Activated naive CD8-positive, alpha-beta T cell treated with anti-CD3 and anti-CD28 coated beads, Interleukin-2, amount 50 U/mL, for 16 hours (primary cell): ENCODE data around the gene CCNI2.

ENCODE experiments used
- DNase-seq: peaks from one replicate; pipeline ENCODE4 v3.0.0-alpha.2; 2020; ENCODE audit warnings: low read depth, low spot score

CCNI2 gene

DNA sequence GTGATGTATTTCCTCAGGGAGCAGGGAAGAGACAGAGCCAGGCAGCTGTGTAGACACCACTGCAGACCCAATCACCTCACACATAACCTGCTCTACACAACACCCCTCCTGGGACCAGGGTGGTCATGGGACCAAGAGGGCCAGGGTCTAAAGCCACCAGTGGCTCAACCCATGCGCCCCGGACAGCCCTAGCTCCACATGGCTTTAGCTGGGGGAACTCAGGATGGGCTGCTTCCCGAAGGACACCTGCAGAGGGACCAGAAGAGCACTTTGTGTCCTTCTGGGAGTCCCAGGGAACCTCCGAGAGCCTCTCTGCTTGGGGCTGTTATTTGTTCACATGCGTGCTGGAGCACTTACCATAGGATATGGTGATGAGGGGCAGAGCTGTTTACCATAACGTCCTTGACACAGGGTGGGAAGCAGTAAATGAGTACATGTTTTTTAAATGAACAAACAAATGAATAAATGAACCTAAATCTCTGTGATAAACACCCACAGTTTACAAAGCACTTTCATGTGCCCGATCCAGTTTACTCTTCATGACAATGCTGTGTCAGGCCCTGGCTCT is 17.5 kb downstream of the CCNI2 start:
- no peak for DNase-seq

DNA sequence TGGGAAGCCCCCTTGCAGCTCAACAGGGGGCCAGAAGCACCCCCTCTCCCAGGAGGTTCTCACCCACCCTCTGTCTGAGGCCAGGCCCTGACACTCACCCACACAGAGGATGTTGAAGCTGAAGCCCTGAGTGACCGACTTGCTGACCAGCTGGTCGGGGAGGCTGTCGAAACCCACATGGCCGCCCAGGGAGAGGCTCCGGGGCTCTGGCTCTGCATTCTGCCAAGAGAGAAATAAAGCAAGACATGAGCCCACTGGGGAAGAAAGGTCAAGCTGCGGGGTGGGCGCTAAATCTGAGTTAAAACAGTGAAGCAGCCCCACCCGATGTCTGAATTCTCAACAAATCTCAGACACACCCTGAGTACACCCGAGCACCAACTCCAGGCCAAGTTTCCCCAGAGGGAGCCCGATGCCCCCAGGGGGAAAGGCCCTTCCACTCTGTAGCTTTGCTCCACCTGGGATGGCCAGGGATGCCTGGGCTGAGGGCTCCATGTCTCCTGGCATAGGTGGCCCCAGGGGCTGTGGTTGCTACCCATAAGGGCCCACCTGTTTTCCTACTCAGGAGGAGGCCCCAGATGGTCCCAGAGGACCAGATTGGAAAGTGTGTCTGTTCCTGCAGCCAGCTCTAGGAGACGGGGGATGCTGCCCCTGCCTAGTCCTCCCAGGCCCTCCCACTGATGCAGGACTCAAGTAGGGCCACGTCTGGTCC is 18.2 kb downstream of the CCNI2 start:
- DNase-seq: no peak

DNA sequence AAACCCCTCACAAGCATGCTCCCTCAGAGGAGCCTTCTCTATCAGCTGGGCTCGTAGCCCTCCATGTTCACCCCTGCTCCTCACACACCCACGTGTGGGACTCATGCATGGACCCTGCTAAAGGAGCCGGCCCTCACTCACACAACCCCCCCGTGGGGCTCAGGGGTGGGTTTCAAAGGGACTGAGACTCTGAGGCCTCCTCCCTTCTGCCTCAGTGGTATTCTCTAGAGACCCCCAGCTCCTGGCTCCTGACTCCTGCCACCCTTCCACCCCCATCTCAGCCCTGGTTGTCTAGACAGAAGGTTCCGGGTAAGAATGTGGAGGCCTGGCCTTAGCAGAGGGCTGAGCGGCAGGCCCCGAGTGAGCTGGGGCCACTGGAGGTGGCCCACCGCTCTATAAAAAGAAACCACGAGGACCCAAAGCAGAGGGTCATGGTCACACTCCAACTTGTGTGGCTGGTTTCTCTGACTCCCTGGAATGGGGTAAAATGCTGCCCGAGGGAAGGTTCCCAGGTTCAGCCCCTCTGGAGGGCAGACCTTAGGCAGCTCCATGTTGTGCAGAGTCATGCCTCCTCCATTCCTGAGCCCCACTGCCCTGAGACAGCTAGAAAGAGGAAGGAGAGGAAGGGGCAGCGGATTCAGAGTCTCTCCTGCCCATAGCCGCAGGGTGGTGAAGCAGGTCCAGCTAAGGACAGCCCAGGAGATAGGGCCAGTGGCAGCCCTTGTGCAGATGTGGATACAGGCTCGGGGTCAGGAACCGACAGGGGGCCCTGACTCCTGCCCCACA is 19.0 kb downstream of the CCNI2 start:
- no peak for DNase-seq

DNA sequence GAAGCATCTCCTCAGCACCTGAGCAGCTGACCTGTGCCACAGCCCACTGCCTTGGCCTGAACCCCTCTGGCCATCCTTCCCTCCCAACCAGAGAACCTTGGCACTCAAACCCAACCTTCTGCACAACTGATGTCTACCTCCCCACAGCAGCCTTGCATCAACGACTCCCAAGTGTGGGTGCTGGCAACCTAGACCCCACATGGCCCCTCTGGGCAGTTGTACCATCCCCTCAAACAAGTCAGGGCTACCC is 19.5 kb downstream of the CCNI2 start:
- DNase-seq: no peak

DNA sequence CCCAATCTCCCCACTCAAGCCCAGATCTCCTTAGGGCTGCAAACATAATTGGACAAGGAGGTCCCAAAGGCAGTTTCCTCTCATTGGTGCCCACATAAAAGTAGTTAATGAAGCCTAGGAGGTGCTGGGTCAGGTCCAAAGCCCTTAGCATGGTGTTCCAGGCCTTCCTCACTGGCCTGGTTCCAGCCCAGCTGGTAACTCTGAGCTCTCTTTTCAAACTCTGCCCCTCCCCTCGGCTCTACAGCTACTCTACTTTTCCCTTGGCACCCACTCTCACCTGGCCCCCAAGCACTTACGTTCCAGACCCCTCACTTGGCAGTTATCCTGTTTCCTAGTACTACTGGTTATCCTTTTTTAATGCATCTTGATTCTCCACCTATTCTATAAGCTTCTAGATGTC is 19.9 kb downstream of the CCNI2 start:
- no peak for DNase-seq

DNA sequence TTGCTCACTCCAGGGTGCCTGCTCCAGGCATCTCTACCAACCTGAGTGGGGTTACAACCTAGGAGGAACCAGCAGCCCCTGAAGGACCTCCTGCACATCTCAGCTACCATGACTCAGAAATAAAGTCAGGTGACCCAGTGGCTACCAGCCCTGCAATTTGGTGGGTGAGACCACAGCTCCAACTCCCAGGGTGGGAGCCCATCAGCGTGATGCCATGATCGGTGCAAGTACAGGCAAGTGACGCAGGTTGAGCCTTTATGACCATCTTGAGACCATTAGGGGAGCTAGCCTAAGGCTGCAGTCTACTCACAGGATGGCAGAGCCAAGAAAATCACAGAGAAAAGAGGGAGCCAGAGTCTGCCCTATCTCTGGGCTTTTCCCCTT is 21.3 kb downstream of the CCNI2 start:
- DNase-seq: no peak

DNA sequence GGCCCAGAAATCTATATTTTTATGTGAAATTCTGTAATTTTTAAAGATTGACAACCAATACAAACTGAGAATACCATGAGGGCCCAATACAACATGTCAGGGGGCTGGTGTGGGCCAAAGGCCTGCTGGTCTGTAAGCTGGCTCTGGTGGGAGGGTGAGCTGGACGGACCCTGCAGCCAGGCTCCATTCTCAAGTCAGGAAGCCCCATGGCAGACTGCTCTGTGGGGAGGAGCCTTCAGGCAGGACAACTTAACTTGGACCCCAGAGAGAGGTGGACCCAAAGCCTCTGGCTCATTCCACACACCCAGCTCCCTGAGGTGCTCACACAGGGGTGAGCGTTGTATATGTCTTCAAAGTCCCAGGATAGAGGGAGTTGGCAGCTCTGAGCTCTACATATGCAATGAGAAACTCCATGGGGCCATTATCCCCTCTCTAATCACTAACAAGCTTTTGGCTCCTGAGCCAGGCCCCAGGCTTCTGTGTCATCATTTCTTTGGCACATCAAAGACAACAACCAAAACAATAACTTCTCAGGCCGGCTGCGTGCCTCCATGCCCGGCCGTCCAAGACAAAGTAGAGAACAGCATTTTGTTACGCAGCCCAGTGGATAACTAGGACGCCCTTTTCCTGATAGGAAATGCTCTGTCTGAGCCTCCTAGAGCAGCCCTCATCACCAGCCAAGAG is 23.4 kb downstream of the CCNI2 start:
- no peak for DNase-seq

DNA sequence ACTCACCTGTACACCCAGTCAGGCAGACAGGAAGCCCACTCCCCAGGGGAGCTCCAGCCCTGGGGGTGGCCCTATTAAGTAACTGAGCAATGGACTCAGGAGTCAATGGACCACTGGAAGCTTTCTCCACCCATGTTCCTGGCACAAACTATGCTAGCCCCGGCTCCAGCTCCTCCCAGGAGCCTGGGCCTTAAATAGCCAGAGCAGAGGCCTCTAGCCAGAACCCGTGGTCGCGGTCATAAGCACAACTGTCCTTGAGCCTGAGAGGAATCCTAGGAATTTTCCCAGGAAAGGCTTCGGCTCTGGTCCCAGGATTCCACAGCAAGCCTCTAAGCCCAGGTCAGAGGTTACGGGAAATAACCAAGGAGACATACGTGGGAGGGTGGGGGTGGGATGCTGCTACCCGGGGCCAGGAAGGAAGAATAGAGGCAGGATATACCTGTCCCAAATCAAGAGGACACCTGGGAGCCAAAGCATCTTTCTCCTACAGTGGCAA is 24.3 kb downstream of the CCNI2 start:
- no peak for DNase-seq

DNA sequence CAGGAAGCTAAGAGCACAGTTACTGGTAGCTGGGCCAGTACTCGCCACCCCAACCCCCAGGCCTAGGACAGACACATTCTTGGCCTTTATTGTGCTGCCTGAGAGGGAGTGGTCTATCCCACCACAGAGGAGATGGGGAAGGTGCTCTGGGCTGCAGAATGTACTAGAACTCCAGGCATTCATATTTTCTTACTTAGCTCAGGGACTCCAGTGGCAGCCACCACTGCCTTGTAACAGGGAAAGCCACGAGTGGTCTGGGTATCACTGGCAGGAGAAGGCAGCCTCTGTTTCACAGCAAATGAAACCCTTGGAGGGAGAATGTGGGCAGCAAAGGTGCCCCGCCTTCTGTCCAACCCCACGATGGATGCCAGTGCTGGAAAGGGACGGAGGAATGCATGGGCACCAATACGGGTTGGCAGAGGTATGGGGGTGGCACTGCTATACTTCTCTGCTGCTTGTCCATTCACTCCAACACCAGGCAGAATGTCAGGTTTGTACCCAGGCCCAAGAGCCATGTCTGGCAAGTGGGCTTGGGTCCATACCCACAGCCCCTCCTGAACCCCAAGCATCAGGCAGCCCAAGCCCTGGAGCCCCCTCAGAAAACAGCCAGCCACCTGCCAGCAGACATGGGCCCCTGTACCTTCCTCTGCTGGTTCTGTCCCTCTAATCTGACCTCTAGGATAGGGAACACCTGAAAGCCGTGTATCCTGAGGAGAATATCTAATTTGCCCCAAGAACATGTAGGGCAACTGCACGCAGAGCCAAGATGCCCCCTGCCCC is 25.3 kb downstream of the CCNI2 start:
- no peak for DNase-seq

DNA sequence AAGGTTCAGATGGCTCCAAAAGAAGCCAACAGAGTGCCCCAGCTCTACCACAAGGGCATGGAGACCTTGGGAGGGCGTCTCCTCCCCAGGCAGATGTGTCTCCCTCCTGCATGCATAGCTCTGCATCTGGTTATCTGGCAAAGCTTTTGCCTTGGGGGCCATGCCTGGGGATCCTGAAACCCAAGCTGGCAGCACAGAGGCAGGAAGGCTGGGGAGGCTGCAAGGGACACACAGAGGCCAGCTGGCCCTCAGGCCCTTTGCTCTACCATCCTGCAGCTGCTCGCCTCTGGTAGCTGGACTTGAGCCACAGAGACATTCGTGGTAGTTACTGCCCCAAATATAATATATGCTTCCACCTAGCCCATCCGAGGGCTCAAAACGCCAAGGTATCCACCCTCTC is 25.9 kb downstream of the CCNI2 start:
- no peak for DNase-seq

DNA sequence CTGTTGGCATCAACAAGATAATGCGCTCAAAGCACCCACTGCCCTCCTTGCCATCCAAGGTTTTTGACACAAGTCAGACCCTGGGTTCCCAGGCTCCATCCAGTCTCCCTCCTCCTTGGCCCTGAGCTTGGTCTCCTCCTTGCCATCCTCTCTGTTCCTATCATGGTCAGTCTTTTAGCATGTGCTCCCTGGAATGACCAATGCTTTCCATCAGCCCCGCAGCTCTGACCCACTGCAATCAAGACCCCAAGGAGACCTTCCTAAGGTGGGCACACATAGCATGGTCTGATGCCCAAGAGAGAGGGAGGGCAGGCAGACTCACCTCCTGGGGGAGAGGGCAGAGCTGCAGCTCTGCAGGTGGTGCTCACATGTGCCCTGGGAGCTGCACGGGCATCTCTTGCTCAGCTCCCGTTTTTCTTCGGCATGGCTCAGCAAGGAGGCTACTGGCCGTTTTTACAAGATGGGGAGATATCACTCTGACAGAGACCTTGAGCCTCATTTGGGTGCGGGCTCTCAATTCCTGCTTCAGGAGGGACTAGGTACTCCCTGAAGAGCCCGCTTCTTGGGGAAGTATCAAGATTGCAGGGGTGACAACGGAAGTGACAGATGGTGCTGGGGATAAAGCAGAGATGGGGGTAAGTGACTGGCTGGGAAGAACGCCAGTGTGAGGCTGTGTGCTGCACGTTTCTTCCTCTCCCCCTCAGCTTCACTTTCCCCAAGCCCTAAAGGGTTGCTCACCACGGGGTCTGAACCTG is 26.6 kb downstream of the CCNI2 start:
- no peak for DNase-seq

DNA sequence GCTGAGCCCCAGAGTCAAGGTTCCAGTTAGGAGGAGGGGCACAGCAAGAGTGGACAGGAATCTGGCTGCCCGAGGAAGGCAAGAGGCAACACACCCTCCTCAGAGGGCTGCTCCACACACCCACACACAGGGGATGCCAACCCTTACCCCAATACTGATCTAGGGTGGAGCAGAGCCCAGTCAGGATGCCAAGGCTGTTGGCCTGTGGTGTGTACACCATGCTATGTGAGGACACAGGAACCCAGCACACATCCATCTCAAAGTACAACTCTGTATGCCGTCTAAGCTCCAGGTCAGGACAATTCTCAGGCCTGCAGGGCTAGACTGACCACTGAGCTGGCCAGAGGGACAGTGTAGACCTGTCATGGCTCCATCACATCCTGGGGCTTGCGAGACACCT is 27.2 kb downstream of the CCNI2 start:
- DNase-seq: no peak

DNA sequence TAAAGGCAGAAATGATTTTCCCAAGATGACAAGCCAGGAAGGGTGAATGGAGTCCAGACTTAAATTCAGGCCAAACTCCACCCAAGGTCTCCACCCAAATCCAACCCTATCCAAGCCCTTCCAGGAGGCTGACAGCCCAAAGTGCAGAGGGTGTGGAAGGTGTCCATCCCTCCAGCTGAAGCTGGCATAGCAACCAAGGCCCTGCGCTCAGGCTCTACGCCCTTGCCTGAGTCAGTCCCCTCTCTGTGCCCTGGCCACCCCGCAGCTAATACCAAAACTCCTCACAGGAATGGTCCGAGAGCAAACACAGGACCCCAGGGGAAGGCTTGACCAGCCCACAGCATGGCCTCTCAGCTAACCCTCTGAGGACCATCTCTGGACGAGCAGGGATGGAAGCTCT is 27.7 kb downstream of the CCNI2 start:
- no peak for DNase-seq

DNA sequence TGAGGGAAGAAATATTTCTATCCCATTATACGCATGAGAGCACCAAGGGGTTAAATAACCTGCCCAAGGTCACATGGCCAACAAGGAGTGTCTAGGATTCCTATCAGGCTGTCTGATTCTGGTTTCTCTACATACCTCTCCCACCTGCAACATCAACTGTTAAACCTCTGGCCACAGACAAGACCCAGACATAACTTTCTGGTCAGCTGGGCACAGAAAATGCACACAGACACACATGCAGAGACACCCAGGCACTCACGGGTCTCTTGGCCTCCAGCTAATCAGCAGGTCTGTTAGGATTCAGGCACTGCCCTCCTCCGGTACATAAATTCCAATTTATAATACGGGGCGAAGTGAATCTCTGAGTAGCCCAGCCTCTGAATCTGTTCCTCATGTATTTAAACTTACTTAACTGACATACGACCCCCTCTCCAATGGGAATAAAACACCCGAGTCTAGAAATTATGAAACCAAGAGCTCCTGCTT is 28.3 kb downstream of the CCNI2 start:
- no peak for DNase-seq

DNA sequence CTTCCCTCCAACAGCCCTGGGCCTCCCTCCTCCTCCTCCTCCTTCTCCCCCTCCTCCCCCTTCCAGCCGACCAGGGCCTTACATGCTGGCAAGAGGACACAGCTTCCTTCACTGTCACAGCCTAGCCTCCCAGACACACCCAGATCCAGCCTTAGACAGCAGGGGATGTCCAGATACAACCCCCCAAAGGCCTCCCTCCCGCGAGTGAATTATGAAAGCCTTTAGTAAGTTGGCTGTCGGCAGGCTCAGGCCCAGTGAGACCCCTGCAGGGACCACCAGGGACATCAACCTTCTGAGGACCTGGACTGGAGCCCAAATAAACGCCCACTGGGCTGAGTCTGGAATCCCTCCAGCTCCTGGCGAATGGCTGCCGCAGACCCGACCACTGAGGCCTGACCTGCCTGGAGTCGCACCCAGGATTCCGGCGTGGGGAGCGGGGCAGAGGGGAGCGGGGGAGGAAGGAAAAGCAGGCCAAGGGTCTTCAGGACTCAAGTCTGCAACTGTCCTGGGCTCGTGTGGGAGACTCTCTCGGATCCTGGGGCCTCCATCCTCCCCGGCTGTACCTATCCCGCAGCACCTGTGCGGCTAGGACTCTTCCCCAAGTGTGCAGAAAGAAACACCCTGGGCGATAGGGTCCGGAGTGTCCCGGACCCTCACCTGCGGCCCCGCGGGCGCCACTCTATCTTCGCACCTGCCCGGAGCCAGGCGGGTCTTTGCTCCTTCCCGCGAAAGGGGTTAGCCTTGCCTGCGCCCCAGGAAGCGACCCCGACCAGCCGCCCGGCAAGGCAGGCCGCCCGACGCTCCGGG is 29.1 kb downstream of the CCNI2 start:
- DNase-seq: no peak

DNA sequence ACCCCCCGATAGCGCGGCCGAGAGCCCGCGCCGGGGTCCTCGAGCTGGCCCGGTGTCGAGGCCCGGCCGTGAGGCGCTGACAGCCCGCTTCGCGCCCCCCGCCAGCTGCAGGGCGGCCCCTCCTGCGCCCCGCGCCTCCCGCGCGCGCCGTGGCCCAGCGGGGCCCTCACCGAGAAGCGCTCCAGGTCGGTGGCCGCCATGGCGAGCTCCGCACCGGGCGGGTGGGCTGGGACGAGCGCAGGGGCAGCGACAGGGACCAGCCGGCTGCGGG is 29.6 kb downstream of the CCNI2 start:
- no peak for DNase-seq

DNA sequence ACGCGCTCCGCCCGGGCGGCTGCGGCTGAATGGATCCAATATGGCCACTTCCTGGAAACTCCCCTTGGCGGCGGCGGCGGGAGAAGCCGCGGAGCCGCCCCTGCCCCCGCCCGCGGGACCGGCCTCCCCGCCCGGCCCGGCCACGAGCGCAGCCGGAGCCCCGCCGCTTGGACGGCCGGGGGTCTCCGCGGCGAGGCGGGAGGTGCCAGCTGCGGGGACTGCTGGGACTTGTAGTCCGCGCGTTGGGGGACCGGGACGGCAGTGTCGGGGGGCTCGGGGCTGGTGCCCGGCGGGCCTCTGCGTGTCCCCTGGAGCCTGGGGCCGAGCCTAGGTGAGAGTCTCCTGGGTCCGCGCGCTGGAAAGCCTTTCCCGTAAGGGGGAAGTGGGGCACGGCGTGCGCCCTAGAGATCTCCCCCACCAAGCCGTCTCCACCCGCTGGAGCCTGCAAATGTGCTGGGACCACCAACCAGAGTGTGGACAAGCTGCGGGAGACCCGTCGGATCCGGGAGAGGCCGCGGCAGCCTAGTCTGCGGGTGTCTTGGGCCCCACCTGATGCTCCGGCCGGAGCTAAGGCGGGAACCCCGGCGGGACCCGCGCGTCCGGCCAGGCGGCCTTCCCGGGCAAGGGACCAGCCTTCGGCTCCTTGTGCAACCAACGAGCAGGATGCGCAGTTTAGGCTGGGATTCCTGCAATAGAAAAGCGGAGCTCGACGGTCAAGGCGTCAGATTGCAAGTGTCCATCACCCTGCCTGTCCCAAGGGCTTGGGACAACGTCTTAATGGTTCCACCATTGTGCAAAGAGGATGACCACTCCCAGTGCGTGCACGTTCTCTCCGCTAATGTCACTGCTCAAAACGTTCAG is 30.2 kb downstream of the CCNI2 start, which contains the start of gene SEPTIN8:
Gene SEPTIN8, minus strand, starts transcription at position 31 of the 861 bp plus-strand sequence. CDS start 102 bp downstream, outside the sequence.
- DNase-seq: no peak

DNA sequence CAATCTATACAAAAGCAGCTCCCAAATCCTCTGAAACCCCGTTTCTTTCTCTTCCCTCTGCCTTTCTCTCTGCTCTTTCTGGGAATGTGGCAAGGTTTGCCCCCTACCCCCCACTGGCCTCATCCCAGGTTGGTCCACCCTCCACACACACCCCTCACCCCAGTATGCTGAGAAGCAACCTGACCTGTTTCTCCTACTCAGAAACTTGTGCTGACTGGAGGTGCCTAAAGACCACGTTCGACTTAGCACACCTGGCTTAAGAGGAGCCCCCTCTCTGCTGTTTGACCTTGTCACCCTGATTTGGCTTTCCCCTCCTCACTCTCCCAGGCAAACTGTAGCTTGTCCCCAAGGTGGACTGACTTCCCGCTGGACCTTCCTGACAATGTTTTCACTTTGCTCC is 30.9 kb downstream of the CCNI2 start:
- no peak for DNase-seq

DNA sequence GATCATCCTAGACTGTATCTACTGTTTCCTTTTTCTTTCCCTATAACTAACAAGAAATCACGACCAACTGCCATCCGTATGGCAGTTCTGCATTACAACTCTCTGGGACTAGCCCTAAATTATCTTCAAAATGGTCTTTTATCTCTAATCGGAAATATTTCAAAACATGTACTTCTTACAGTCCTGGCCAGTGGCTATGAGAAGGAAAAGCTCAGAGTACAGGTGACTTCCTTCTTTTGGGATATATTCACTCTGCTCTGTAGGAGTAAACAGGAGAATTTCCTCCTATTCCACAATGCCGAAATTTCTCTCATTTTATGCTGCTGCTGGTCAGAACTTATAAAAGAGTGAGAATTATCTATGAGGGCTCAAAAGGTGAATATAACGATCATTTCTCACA is 31.6 kb downstream of the CCNI2 start:
- no peak for DNase-seq
